ENCODE measurements around the gene KRTAP19-2.
"Not testable (repeated sequence)": the region's sequence is repeated elsewhere in the genome, so short reads cannot be mapped to it uniquely, and the experiment has no call there.

GRCh38 chr21:30505621-30506205 is 18.5 kb upstream of the KRTAP19-2 start:
- TF ChIP-seq CTCF (IDR thresholded peaks at IDR 0.05) = peak; percentile 65
- not testable (repeated sequence) for TF ChIP-seq EZH2phosphoT487 (IDR thresholded peaks at IDR 0.05)

All from neural progenitor cell (in vitro differentiated cells).